Hepatocyte (in vitro differentiated cells): ENCODE data around the gene CXorf58. TPM values are rescaled to one million over a fixed set of nuclear protein-coding genes. Genes with fewer than 3 reads are reported as not detected.
A peak's percentile ranks its signal among the peaks of the same experiment; 100 is the strongest.
"Not testable (repeated sequence)": the region's sequence is repeated elsewhere in the genome, so short reads cannot be mapped to it uniquely, and the experiment has no call there.

Source experiments
- DNase-seq: peaks from one replicate; pipeline ENCODE4 v3.0.0-alpha.2; 2016; ENCODE audit warnings: low spot score
- H2AFZ ChIP-seq: fragments of 200-600 bp; sonication (generic); 2 replicates; pipeline ENCODE4 v1.6.0; 2016; ENCODE audit warnings: antibody characterized with exemption, mild to moderate bottlenecking
- H3K27ac ChIP-seq: fragments of 200-600 bp; sonication (generic); 2 replicates; pipeline ENCODE4 v1.5.1; 2016; ENCODE audit warnings: mild to moderate bottlenecking
- H3K27me3 ChIP-seq: fragments of 200-600 bp; sonication (generic); 2 replicates; pipeline ENCODE4 v1.6.1; 2016
- H3K36me3 ChIP-seq: fragments of 200-600 bp; sonication (generic); replicated peaks from 2 replicates; pipeline ENCODE4 v1.5.1; 2016; ENCODE audit warnings: low read depth; ENCODE audit not compliant: insufficient read depth
- H3K4me1 ChIP-seq: fragments of 200-600 bp; sonication (generic); 2 replicates; pipeline ENCODE4 v1.5.1; 2016; ENCODE audit warnings: mild to moderate bottlenecking, moderate library complexity; ENCODE audit not compliant: insufficient read depth
- H3K4me2 ChIP-seq: fragments of 200-600 bp; sonication (generic); 2 replicates; pipeline ENCODE4 v1.6.0; 2016
- H3K4me3 ChIP-seq: fragments of 200-600 bp; sonication (generic); 2 replicates; pipeline ENCODE4 v1.5.1; 2016; ENCODE audit warnings: mild to moderate bottlenecking
- H3K79me2 ChIP-seq: fragments of 200-600 bp; sonication (generic); 2 replicates; pipeline ENCODE4 v1.6.0; 2017; ENCODE audit warnings: mild to moderate bottlenecking
- H3K9me2 ChIP-seq: fragments of 200-600 bp; sonication (generic); replicated peaks from 2 replicates; pipeline ENCODE4 v1.6.0; 2017; ENCODE audit warnings: mild to moderate bottlenecking; ENCODE audit not compliant: insufficient read depth
- H3K9me3 ChIP-seq: fragments of 200-600 bp; sonication (generic); 2 replicates; pipeline ENCODE4 v1.5.1; 2016; ENCODE audit warnings: low read depth, mild to moderate bottlenecking
- H4K20me1 ChIP-seq: fragments of 200-600 bp; sonication (generic); 2 replicates; pipeline ENCODE4 v1.6.0; 2016; ENCODE audit warnings: mild to moderate bottlenecking; ENCODE audit not compliant: insufficient read depth, poor library complexity, severe bottlenecking
- CTCF ChIP-seq: fragments of 200-600 bp; sonication (generic); IDR thresholded peaks from 2 replicates; pipeline ENCODE4 v1.5.1; 2016; ENCODE audit warnings: antibody characterized with exemption, mild to moderate bottlenecking; ENCODE audit not compliant: poor library complexity
- EZH2 ChIP-seq: fragments of 200-600 bp; sonication (generic); IDR thresholded peaks from 2 replicates; pipeline ENCODE4 v1.6.1; 2016; ENCODE audit warnings: antibody characterized with exemption, mild to moderate bottlenecking, borderline replicate concordance
- EZH2phosphoT487 ChIP-seq: fragments of 200-600 bp; sonication (generic); IDR thresholded peaks from one replicate; pipeline ENCODE4 v1.6.1; 2018; ENCODE audit warnings: antibody characterized with exemption, mild to moderate bottlenecking, low read depth, moderate library complexity; ENCODE audit not compliant: unreplicated experiment, severe bottlenecking
- WGBS: methylation state at CpG from one replicate; pipeline ENCODE4 v1.1.6; 2016; ENCODE audit warnings: low lambda C conversion rate; ENCODE audit errors: missing lambda C conversion rate; 5-methylcytosine and 5-hydroxymethylcytosine counted together
- polyA plus RNA-seq: library from polyadenylated mRNA; unstranded; fragments of >200 nt; fragmentation: Nextera tagmentation; extraction: Ambion mirVana; gene quantifications from 2 replicates; pipeline ENCODE4 v1.2.1, GENCODE V29; 2016
- total RNA-seq: library from RNA; depleted of rRNA; stranded (reverse); fragments of >200 nt; gene quantifications from 2 replicates; pipeline ENCODE4 v1.2.3, GENCODE V29; 2014

Gene CXorf58
- total and polyA plus RNA-seq, 2 experiments from 2014 or later, result 0.58 to 2.8 TPM

- Histone ChIP-seq H3K4me3 (no peak overlapping the region), H3K27me3 (no peaks in the 10 kb centered on the region), H4K20me1 (no peaks in the 10 kb centered on the region), H3K79me2 (peaks cover 6% of the 10 kb centered on the region), H3K9me2 (no peaks in the 10 kb centered on the region), H3K4me1 (peaks cover 22% of the 10 kb centered on the region), H3K36me3 (no peaks in the 10 kb centered on the region), H3K9me3 (no peaks in the 10 kb centered on the region), H3K4me2 (peak overlapping the region; percentile 18), H3K27ac (peak overlapping the region; percentile 83), H2AFZ (no peak overlapping the region)
- WGBS, result 62% methylated on average over 3 of the region's 3 CpGs
- no peak for TF ChIP-seq EZH2phosphoT487
- no peak for TF ChIP-seq EZH2
- TF ChIP-seq CTCF, result no peak
- DNase-seq, result no peak
Observed at GRCh38 chrX:23888887-23889501, 18.8 kb upstream of the CXorf58 start.

- Histone ChIP-seq H2AFZ (no peak overlapping the region), H3K4me3 (no peak overlapping the region), H4K20me1 (no peaks in the 10 kb centered on the region), H3K27me3 (no peaks in the 10 kb centered on the region), H3K27ac (peak overlapping the region; percentile 83), H3K9me2 (no peaks in the 10 kb centered on the region), H3K79me2 (peaks cover 13% of the 10 kb centered on the region), H3K4me2 (no peak overlapping the region), H3K9me3 (no peaks in the 10 kb centered on the region), H3K4me1 (peaks cover 14% of the 10 kb centered on the region), H3K36me3 (no peaks in the 10 kb centered on the region)
- TF ChIP-seq EZH2phosphoT487 (no peak), CTCF (no peak), EZH2 (no peak)
- 100% methylated on average over 4 of the region's 4 CpGs for WGBS
- DNase-seq, result no peak
Observed at GRCh38 chrX:23890933-23891332, 16.9 kb upstream of the CXorf58 start.

- not testable (repeated sequence) for H3K27ac ChIP-seq, H3K36me3 ChIP-seq, H3K4me2 ChIP-seq, H2AFZ ChIP-seq, H3K27me3 ChIP-seq, DNase-seq, H3K9me3 ChIP-seq, H4K20me1 ChIP-seq, H3K4me3 ChIP-seq, H3K9me2 ChIP-seq
- Histone ChIP-seq H3K79me2 (peaks cover 26% of the 10 kb centered on the region), H3K4me1 (peaks cover 21% of the 10 kb centered on the region)
- WGBS, result 95% methylated on average over 6 of the region's 6 CpGs
Observed at GRCh38 chrX:23894993-23895392, 12.8 kb upstream of the CXorf58 start.

GRCh38 chrX:23896539-23896938 lies 11.3 kb upstream of the CXorf58 start:
- H3K9me3 ChIP-seq, H3K36me3 ChIP-seq, H4K20me1 ChIP-seq, H3K9me2 ChIP-seq, H3K27me3 ChIP-seq, H3K4me3 ChIP-seq, DNase-seq, H3K4me2 ChIP-seq, H2AFZ ChIP-seq: not testable (repeated sequence)
- Histone ChIP-seq H3K4me1 (peaks cover 24% of the 10 kb centered on the region), H3K79me2 (peaks cover 29% of the 10 kb centered on the region), H3K27ac (peak overlapping the region; percentile 85)
- WGBS, result 92% methylated on average over 4 of the region's 4 CpGs
